Kidney (tissue), 14 donors: ENCODE data around the gene ROBO3. TPM values are rescaled to one million over a fixed set of nuclear protein-coding genes. Genes with fewer than 3 reads are reported as not detected.

Experiments used
- DNase-seq, 5 donors: peaks; one replicate each; pipeline ENCODE4 v3.0.0-alpha.2; 2013 to 2020
- FAIRE-seq: peaks from 2 replicates; lab custom pipeline; 2012; peaks lifted over from hg19 to GRCh38; lab: Jason Lieb, UNC
- H3K27ac ChIP-seq, 2 donors: one replicate each; pipeline ENCODE4 v1.7.0; 2013; ENCODE audit warnings: low read depth in 2 of 2, low read length in 2 of 2, inconsistent platforms in 1 of 2
- H3K27me3 ChIP-seq: one replicate; pipeline ENCODE4 v1.7.1; 2013; ENCODE audit warnings: low read length, inconsistent platforms; ENCODE audit not compliant: control insufficient read depth, insufficient read depth
- H3K36me3 ChIP-seq, 3 donors: one replicate each; pipeline versions ENCODE4 v1.7.0 to v1.7.1; 2013; ENCODE audit warnings: low read length in 3 of 3, control low read depth in 1 of 3, inconsistent platforms in 1 of 3; ENCODE audit not compliant: insufficient read depth in 3 of 3, control insufficient read depth in 2 of 3
- H3K4me1 ChIP-seq, 3 donors: one replicate each; pipeline versions ENCODE4 v1.7.0 to v1.7.1; 2013; ENCODE audit warnings: low read length in 3 of 3, inconsistent platforms in 1 of 3, low read depth in 1 of 3; ENCODE audit not compliant: control insufficient read depth in 2 of 3, insufficient read depth in 2 of 3
- H3K4me3 ChIP-seq, 3 donors: one replicate each; pipeline versions ENCODE4 v1.7.0 to v1.8.1; 2013; ENCODE audit warnings: low read length in 3 of 3, control low read depth in 1 of 3, inconsistent platforms in 1 of 3
- H3K9ac ChIP-seq, 3 donors: one replicate each; pipeline versions ENCODE4 v1.7.0 to v1.7.1; 2013; ENCODE audit warnings: low read length in 3 of 3, control low read depth in 1 of 3, inconsistent platforms in 1 of 3
- H3K9me3 ChIP-seq, 3 donors: one replicate each; pipeline versions ENCODE4 v1.7.0 to v1.7.1; 2013; ENCODE audit warnings: low read length in 3 of 3, control low read depth in 1 of 3, inconsistent platforms in 1 of 3; ENCODE audit not compliant: control insufficient read depth in 2 of 3, insufficient read depth in 1 of 3
- intact Hi-C: fragments of 100-400 bp; cut with DNase I; formaldehyde crosslinking; loops from one replicate; pipeline ENCODE4 v1.11.1; 2022
- polyA plus RNA-seq: library from polyadenylated mRNA; stranded (reverse); fragments of 350-450 nt; fragmentation: Illumina TruSeq; extraction: RNeasy Lipid Tissue Mini Kit (QIAGEN cat#74804); gene quantifications from one replicate; pipeline ENCODE4 v1.2.3, GENCODE V29; 2014; ENCODE audit warnings: low read depth, low replicate concordance; ENCODE audit not compliant: insufficient read depth
- total RNA-seq: library from RNA; stranded (reverse); fragmentation: NEBNext Ultra II Directional; extraction: Animal tissue kit (Norgen Biotek cat#: 25700); gene quantifications from one replicate; pipeline ENCODE4 v1.2.1, GENCODE V29; 2021
- TF ChIP-seq, protein P1 (sequence below): IDR thresholded peaks from 3 replicates; pipeline ENCODE4 v1.5.1; 2012; ENCODE audit warnings: mild to moderate bottlenecking, moderate library complexity, borderline replicate concordance; ENCODE audit not compliant: insufficient read depth; ENCODE audit errors: extremely low read depth
- donor health status: control.
- donor health status: control.
- donor health status: control.
- donor health status: control.
- donor health status: control.
- donor health status: DM: yes; HTN: yes; CAD: no.
- donor health status: Normal renal cell carcinoma (clear cell type).

The ROBO3 gene
- total and polyA plus RNA-seq, 2 donors from 2014 or later: 8.7 to 12.3 TPM

DNA sequence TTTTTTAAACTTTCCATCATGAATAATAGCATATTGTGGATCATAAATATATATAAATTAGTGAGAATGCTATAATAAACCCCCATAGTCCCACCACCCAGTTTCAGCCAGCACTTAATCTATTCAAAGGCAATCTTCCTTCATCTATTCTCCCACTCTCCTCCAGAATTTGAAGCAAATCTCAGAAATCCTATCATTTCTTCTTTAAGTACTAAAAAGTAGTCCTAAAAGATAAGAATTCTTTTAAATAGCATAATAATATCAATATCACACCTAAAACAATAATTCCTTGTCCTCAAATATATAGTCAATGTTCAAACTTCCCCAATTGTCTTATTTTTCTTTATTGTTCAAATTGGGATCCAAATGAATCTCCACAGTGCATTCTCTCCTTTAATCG, 24.6 kb upstream of the ROBO3 start:
- H3K27me3 ChIP-seq: peaks cover 51% of the 10 kb centered on the region
- peaks cover 0 to 13% (median 8%) of the 10 kb centered on the region in 3 donors for H3K4me1 ChIP-seq
- H3K9ac ChIP-seq: no peak overlapping the region
- TF ChIP-seq, protein P1, sequence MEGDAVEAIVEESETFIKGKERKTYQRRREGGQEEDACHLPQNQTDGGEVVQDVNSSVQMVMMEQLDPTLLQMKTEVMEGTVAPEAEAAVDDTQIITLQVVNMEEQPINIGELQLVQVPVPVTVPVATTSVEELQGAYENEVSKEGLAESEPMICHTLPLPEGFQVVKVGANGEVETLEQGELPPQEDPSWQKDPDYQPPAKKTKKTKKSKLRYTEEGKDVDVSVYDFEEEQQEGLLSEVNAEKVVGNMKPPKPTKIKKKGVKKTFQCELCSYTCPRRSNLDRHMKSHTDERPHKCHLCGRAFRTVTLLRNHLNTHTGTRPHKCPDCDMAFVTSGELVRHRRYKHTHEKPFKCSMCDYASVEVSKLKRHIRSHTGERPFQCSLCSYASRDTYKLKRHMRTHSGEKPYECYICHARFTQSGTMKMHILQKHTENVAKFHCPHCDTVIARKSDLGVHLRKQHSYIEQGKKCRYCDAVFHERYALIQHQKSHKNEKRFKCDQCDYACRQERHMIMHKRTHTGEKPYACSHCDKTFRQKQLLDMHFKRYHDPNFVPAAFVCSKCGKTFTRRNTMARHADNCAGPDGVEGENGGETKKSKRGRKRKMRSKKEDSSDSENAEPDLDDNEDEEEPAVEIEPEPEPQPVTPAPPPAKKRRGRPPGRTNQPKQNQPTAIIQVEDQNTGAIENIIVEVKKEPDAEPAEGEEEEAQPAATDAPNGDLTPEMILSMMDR: no peak
- peaks cover 0 to 4% (median 0%) of the 10 kb centered on the region in 3 donors for H3K9me3 ChIP-seq
- FAIRE-seq (no peak), DNase-seq (no peak)
- no peak overlapping the region for H3K27ac ChIP-seq
- H3K36me3 ChIP-seq: no peaks in the 10 kb centered on the region
- intact Hi-C loops: loop anchor here (10.0 kb wide), 1 partner anchor 196 kb away; no protein-coding TSS in a partner anchor
- no peak overlapping the region for H3K4me3 ChIP-seq

DNA sequence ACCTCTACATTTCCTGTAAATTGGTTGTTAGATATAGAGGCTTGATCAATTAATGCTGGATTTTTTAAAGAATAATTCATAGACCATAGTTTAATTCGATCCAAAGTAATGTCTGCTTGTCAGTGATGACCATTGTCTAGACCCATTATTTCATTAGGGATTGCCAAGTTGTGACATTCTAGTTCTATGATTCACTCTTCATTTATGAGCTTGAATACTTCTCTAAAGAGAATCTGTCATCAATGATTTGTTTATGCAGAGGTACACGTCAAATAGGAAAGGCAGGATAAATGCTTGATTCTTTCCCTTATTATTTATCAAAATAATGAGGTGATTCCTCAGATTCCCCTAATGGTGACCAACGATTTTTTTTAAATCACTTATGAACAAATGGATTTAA, 24.0 kb upstream of the ROBO3 start:
- no peak for DNase-seq
- H3K27me3 ChIP-seq: peaks cover 53% of the 10 kb centered on the region

DNA sequence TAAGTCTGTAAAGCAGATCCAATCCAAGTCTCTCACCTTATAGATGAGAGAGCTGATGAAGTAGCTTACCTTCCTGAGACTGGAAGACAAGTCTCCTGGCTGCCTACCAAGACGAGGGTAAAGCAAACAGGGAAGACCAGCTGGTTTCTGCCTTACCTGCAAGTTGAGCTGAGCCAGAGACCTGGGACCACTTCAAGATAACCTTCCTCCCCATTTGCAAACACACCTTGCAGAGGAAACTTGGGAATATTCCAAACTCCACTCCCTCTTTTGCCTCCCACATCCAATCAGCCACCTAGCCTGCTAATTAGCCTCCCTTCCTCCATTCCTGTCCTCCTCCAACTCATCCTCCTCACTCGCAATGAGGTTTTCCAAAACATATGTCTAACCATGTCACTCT, 23.4 kb upstream of the ROBO3 start:
- FAIRE-seq (no peak), DNase-seq (no peak)
- Histone ChIP-seq H3K27me3 (peaks cover 56% of the 10 kb centered on the region), H3K9me3 (peaks cover 0 to 4% (median 0%) of the 10 kb centered on the region in 3 donors), H3K36me3 (no peaks in the 10 kb centered on the region), H3K4me1 (peaks cover 0 to 11% (median 4%) of the 10 kb centered on the region in 3 donors), H3K9ac (no peak overlapping the region), H3K27ac (no peak overlapping the region), H3K4me3 (no peak overlapping the region)
- TF ChIP-seq, protein P1: no peak
- intact Hi-C loops: loop anchor here (10.0 kb wide), 1 partner anchor 197 kb away; no protein-coding TSS in a partner anchor

More for the DNA sequence above, 24.0 kb upstream of the ROBO3 start:
- Histone ChIP-seq H3K9me3 (peaks cover 0 to 4% (median 0%) of the 10 kb centered on the region in 3 donors), H3K27ac (no peak overlapping the region), H3K4me3 (no peak overlapping the region), H3K9ac (no peak overlapping the region), H3K36me3 (no peaks in the 10 kb centered on the region), H3K4me1 (peaks cover 0 to 13% (median 6%) of the 10 kb centered on the region in 3 donors)
- FAIRE-seq: no peak
- intact Hi-C loops: loop anchor here (10.0 kb wide), 1 partner anchor 196 kb away; no protein-coding TSS in a partner anchor
- TF ChIP-seq, protein P1: no peak

DNA sequence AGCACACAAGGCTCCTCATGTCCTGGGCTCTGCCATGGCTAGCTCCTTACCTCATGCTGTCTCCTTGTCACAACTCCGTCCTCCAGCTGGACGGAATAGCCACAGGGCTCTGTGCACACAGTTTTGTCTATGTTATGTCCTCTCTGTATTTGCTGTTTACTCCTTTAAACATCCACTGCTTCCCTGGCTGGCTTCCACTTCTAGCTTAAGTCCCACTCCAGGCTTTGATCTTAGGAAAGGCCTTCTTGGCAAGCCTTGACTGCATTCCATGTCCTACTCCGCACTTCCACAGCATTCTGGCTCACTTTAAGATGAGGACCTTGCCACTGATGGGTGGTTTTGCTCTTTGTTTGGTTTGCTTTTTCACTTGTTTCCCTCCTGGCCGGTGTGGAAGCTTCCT, 22.9 kb upstream of the ROBO3 start:
- peak in 2 of 5 donors; percentile 24 to 53 for DNase-seq
- Histone ChIP-seq H3K4me1 (peaks cover 0 to 11% (median 4%) of the 10 kb centered on the region in 3 donors), H3K27ac (no peak overlapping the region), H3K9me3 (peaks cover 0 to 4% (median 0%) of the 10 kb centered on the region in 3 donors), H3K27me3 (peaks cover 60% of the 10 kb centered on the region), H3K36me3 (no peaks in the 10 kb centered on the region), H3K9ac (no peak overlapping the region), H3K4me3 (no peak overlapping the region)
- TF ChIP-seq, protein P1: no peak
- intact Hi-C loops: loop anchor here (10.0 kb wide), 1 partner anchor 198 kb away; no protein-coding TSS in a partner anchor
- FAIRE-seq: no peak
